ENCODE measurements around the gene BRCC3.

The BRCC3 gene

DNA sequence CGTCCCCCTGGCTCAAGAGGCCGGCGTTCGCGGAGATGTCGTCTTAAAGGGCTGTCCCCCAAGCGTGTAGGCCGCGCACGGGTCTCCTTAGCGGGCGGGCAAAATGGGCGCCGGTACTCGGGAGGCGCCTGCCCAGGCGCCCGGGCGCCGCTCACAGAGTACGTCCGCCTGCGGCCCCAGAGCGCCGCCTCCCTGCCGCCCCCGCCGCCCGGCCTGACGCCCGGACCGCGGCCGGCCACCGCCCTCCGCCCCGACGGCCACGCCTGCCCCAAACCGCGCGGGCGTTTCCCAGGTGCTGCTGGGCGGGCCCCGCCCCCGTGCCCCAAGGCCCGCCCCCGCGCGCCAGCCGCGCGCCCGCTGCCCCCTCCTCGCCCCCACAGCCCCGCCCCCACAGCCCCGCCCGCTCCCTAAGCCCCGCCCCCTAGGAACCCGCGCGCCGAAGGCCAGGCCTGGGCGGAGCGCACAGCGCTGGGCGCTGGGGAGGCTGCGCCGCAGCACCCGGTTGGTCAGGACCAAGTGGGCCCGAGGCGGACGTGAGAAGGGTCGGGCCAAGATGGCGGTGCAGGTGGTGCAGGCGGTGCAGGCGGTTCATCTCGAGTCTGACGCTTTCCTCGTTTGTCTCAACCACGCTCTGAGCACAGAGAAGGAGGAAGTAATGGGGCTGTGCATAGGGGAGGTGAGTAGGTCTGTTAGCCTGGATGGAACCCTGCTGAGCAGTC lies at the start of gene BRCC3, which contains the start of the genes CMC4 and MTCP1:
Gene BRCC3 (plus strand): TSS at position 534 of the 719 bp plus-strand sequence. CDS start 20 bp downstream, at position 554.
Gene CMC4 (minus strand): TSS at position 162 of the 719 bp plus-strand sequence. CDS start 7,113 bp downstream, outside the sequence.
Gene MTCP1 (minus strand): TSS at position 162 of the 719 bp plus-strand sequence. CDS start 5,126 bp downstream, outside the sequence.
- peak; percentile 81 for DNase-seq

DNA sequence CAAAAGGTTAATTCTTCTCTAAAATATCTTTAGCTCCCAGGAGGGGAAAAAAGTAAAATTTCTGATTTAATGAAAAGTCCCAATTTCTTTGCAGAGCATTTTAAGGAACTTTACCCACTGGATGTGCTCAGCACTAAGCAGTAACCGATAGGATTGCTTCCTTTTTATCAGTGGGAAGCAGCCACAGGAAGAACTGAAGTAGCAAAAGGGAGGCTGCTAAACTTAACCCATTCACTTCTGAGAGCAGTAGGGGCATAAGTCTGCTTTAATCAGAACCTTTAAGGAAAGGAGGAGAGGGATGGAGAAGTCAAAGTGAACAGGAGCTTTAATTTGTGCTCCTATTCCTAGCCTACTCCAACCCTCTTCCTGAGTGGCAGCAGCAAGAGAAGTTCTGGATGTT lies 48.7 kb upstream of the BRCC3 start, which contains the start of gene F8:
Gene F8 (minus strand): TSS at position 139 of the 400 bp plus-strand sequence. CDS start 171 bp downstream, outside the sequence.
- no peak for DNase-seq

DNA sequence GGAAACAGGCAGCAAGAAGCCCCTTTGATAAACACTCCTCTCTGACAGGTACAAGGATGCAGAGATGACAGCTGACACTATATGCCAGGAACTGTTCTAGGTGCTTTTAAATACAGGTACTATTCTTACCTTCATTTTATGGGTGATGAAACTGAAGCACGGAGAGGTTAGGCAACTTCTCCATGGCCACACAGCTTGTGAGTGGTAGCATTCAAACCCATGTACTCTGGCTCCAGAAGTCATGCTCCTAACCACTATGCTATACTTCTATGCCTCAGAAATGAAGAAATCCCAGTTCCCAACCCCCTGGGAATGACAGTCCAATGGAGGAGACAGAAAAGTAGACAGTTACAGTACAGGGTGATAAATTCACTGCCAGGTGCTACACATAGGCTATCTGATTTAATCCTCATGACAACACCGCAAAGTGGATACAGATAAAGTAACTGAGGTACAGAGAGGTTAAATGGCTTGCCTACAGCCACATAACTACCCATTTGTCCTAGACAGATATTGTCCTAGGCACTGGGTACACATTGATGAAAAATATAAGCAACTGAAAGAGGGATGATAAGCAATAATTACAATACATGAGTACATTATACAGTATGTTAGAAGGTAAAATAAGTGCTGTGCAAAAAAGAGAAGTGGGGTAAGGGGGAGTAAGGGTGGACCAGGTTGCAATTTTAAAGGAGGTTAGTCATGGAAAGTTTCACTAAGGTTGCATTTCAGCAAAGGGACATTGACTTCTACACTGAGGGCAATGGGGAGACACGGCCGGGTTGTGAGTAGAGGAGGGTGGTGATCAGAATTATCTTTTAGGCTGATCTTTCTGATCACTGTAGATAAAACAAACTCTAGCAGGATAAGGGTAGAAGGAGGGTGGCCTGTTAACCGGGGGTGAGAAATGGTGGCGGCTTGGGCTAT lies 47.1 kb upstream of the BRCC3 start:
- DNase-seq: no peak

DNA sequence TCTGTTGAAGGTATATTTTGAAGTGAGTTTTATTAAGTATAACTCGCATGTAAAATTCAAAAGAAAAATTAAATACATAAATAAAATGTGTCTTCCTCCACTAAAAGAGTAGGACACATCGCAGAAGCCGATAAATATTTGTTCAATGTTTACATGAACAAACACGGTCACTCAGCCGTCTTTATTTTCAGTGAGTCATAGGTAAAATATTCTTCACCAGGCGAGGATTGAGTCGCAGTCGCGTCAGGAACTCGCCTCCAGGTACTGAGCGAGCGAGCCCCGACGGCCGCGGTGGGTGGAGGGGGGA lies 44.9 kb upstream of the BRCC3 start:
- no peak for DNase-seq

DNA sequence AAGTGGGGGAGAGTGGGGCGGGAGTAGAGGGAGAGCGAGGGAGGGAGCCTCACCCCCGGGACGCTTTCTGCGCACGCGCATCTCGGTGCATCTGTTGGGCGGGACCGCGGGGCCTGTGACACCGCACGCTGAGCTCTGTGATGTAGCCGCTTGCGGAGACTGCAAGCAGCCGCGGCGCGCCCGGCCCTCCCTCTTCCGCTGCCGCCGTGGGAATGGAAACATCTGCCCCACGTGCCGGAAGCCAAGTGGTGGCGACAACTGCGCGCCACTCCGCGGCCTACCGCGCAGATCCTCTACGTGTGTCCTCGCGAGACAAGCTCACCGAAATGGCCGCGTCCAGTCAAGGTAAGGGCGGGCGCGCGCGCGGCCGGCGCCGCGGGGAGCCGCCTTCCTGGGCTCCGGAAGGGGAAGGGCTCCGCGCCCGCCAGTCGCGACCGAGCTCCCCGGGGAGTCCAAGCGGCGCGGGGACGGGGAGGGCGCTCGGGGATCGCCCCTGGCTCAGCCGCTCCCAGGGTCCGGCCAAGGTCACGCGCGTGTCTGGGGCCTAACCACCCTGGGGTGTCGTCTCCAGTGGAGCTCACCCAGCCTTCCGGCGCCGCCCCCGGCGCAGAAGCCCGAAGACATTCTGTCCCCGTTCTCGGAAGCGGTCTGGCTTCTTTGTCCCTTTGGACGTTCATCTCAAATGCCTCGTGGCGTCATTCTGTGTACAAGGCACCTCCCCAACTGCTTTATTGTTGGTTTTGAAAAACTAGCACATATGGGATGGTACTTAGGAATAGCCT lies 44.4 kb upstream of the BRCC3 start, which contains the start of gene FUNDC2:
Gene FUNDC2 (plus strand): TSS at position 118 of the 782 bp plus-strand sequence. CDS start 95 bp downstream, at position 213.
- DNase-seq: peak; percentile 96

DNA sequence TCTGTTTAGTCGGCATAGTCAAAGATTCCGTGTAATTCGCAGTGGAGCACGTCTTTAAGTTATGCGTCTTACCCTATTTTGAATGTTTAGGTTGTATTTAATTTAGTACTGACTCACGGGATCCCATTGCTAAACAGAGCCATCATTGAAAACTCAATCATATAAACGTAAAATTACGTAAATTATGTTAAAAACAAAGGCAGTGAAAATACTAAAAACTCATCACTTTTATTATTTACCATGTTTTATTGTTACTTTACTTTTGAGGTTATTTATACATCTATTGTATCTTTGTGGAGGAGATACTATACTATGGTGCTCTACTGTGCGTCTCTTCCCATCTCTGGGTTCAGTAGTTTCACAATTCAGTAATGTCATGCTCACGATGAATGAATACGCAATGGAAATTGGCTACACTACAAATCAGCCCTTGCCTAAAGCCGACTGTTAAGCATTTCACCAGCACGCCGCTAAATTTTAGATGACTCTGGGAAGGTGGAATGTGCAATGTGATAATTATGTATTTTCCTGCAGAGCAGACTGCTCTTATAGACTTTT lies 43.7 kb upstream of the BRCC3 start:
- DNase-seq: peak; percentile 21

DNA sequence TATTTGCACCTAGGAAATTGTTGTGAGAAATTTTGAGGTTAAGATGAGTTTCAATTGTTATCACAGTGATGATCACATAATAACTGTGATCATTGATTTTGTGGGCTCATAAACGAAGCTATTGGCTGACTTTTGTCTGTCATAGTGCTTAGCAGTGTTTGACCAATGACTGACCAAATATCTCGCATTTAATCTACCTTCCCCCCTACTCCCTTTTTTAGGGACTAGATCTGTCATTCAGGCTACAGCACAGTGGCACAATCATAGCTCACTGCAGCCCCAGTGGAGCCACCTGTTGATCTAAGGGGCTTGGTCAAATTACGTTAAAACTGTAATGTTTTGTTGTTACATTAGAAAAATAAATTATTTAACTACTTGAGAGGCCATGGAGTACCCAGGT lies 43.2 kb upstream of the BRCC3 start:
- no peak for DNase-seq

DNA sequence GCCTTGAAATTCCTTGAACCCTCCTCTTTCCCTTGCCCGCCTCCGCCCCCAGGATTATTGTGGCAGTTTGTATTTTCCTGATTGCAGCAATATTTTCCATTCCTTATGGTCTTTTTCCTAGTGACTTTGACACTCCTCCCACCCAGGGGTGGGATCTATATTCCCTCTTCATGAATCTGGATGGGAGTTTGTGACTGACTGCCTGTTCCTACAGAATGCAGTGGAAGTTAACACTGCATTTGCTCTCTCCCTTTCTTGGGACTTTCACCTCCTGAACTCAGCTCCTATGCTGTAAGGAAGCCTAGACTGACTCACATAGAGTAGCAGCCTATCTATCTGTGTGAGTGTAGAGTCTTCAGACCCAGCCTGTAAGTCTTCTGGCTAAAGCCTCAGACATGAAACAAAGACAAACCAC lies 42.4 kb upstream of the BRCC3 start:
- no peak for DNase-seq

DNA sequence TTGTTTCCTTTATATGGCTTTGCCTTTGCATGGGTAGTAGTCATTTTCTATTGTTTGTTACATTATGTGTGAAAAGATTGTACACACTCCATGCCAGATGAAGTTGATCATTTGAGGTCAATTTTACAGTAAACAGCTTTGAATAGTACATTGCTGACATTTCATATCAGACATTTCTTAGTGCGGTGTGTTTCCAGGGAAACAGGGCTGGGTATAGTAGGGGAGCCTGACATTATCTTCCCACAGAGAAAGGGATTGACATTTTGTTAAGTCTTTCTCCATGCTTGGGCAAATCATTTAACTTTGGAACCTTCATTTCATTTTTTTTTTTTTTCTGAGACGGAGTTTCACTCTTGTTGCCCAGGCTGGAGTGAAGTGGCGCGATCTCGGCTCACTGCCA lies 39.7 kb upstream of the BRCC3 start:
- no peak for DNase-seq

DNA sequence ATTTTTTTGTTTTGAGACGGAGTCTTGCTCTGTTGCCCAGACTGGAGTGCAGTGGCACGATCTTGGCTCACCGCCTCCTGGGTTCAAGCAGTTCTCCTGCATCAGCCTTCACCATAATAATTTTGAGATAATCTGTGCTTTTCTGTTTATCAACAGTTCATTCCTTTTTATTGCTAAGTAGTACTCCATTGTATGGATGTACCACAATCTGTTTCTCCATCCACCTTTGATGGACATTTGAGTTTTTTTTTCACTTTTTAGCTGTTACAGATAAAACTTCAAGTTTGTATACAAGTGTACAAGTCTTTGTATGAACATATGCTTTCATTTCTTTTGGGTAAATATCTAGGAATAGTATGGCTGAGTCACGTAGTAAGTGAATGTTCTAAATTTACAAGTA lies 35.6 kb upstream of the BRCC3 start:
- DNase-seq: no peak

DNA sequence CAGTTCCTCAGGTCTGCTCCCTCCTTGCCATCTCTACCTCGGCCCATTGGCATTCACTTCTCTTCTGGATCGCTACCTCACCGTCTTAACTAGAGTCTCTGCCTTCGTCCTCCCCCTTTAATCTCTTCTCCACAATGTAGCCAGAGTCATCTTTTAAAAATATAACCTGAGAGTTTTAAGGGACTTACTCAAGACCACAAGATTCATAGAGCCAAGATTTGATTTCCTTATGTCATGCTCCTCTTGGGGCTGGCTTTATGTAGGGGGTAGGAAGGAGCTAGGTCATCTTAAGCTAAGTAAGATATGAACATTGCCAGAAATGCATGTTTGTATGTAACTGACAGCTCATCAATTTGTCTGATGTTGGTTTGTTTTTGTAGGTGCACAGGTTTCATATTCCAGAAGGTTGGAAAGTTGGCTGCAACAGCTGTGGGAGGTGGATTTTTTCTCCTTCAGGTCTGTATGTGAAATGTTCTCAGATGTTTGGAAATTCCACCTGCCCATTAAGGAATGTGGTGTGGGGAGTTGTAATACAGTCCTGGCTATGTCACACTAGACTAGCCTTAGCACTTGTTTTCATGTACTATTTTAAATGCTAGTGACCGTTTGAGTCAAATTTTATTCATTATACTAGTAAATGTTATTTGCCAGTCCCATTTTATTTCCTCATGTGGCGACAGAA lies 25.0 kb upstream of the BRCC3 start:
- DNase-seq: no peak

DNA sequence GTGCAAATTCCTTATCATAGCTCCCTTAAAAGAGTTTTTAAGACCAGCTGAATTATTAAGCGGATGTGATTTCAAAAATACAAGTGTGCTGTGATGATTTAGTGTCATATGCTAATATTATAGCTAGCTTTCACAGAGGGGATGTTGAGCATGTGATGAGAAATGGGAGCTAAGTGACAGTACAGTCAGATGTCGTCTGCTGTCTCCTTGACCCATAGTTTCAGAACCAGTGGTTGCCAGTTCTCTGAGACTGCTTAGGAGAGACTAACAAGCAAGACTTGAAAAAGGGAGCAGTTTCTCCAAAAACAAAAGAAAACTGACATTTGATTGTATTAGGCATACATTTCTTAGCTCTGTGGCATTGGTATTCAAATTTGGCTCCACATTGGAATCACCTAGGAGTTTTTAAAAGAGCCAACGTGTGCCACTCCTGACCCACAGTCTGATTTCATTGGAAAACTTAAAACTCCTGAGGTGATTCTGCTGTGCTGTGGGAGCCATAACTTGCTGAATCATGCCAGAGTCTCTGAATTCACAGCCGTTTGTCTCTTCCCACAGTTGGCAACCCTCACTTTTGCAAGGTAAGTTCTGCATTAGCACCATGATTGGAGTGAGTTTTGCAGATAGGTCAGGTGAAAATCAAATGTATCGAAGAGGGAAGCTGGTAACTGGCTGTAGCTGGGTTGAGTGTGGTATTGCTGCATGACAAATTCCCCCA lies 24.3 kb upstream of the BRCC3 start:
- no peak for DNase-seq

DNA sequence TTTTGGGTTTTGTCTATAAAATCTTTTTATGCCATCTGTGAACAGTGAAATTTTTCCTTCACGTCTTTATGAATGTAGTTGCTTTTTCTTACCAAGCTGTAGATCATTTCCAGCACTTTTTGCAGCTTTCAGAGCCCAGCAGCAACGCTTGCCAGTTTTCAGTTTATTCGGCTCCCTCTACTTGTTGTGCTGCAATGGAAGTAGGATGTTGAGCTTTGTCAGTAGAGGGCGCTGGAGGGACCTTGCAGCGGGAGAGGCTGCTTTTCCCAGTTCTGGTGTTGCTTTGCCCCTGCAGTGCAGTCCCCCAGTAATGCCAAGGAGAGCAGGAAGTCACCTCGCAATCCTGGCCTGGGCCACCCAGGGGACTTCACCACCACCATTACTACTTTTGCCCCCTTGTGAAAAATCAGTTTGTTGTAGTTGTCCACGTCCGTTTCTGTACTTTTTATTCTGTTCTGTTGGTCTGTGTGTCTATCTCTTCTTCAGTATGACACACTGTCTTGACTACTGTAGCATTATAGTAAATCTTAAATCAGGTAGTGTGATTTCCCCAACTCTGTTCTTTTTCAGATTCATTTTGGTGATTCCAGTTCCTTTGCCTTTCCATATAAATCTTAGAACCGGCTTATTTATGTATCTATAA lies 22.2 kb upstream of the BRCC3 start:
- DNase-seq: peak; percentile 1

DNA sequence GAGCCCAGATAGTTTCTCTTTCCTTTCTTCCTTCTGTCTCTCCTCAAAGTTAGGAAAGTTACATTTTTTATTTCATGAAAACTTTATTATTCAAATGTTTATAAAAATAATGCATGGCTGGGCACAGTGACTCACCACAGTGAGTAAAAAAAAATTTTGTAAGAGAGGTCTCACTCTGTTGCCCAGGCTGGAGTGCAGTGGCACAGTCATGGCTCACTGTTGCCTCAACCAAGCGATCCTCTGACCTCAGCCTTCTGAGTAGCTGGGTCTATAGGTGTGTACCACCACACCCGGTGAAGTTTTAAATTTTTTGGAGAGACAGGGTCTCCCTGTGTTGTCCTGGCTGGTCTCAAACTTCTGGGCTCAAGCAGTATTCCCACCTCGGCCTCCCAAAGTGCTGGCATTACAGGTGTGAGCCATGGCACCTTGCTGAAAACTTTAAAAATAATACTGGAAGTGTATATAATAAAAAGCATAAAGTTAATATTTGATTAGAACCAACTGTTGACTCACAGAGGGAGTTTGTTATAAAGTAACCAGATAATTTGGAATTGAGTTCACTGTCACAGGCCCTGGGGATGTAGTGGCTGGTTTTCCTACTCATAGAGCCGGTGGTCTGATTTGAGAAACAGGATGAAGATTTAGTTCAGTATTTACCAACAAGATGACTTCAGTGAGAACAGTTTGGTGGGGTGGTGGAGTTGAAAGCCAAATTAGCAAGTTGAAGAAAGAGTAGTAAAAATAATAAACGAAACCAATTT lies 18.4 kb upstream of the BRCC3 start:
- DNase-seq: no peak

DNA sequence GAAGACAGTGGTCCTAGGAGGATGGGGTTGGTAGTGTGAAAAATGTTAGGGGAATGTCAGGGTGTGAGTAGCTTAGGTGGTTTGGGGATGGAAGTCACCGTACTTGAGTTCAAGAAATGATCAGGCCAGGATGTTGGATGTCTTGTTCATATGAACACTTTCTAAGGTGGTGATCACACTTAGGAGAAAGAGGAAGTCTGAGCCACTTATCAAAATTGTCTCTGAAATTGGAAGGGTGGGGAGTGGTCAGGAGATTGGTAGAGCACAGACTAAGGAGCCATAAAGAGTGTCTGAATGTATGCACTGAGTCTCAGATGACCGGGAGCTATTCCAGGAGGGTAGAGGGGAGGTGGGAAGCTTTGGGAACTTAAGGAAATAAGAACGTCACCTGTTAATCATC lies 17.7 kb upstream of the BRCC3 start:
- no peak for DNase-seq

DNA sequence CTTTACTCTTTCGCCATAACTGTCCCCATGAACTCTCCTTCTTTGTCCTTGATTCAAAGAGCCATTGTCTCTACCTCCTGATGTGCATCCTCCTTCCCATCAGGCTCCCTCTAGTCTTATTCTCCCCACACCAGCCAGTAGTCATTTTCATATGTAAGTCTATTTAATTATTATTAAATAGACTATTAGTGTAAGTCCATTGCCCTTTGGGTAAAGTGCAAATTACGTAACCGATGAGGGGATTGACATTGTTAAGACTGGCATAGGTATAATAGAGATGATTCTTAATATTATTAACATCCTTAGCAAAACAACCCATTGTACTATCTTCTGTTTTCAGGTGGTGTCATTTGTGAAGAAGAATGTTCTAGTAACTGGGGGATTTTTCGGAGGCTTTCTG lies 17.1 kb upstream of the BRCC3 start:
- no peak for DNase-seq

DNA sequence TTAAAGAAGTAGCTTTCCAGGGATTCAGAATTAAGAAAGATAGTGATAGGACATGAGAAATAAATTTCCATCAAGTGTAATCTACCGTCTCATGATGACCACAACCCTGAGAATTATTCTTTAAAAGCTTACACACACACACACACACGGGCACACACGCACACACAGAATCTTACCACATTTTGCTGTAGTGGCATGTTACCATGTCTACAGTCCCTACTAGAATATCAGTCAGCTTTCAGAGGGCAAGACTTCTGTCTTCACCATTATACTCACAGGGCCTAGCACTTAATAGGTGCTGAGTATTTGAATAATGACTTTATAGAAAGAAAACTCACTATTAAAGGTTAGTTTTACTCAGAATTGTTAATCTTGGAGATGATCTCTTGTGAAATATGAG lies 15.8 kb upstream of the BRCC3 start:
- no peak for DNase-seq

DNA sequence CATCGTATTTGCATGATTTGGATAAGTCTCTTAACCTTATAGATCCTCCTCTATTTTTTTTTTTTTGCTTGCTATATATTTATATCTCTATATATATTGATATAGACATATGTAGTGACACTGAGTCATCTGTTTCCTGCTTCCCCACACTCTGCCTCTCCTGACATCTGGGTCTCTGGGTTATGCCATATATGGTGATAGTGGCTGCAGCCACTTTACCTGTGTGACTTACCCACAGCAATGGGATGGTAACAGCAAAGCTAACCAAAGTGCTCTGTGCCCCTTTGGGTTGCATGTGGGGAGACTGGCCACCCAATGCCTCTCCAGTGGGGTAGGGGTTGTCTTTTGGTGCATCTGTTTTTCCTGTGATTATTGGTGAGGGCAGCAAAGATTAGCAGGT lies 14.8 kb upstream of the BRCC3 start:
- no peak for DNase-seq

DNA sequence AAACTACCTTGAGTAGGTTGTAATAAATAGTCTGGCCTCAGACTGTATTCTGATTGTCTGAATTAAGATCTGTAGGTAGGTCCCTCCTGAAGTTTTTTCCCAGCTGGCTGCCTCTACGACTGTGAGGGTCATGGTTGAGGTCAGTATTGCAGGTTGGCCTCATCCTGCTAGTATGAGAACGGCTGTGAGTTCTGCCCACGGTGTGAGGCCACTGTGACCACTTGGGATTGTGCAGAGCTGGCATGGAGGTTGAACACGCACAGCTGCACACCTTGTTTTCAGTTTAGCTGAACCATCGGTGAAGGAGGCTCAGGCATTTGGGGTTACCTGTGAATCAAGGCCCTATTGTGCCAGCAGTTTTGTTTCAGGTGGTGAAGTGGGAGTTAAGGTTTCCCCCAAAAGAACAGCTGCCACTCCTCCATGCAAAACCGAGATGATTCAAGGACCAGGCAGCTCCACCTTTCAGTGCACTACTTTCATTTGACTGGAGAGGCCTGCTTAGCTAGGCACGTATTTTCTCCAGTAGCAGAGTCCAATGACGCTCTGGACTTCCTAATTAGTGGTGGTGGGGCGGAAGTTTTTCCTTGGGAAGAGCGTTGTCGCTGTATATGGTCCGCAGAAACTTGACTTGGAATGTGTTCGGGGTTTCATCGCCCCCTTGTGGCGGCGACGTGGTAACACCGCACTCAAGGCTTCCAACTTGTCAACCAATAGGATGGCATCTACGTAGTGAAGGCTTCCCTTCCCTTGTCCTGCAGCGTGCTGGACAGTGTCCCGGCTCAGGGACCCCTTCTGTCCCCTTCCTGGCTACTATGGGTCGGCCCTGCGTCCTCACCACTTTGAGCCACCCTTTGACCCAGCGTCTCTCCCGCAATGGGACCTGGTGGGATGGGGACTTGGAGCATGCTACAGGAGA lies 14.2 kb upstream of the BRCC3 start:
- DNase-seq: peak; percentile 65

Measured in DMS153 (cell line).